HG02884 (cell line): Measurements from ENCODE around the gene HNRNPR.
"Not testable (repeated sequence)": the region's sequence is repeated elsewhere in the genome, so short reads cannot be mapped to it uniquely, and the experiment has no call there.

Source experiments
- ATAC-seq: cut with Tn5 transposase; IDR thresholded peaks from one replicate; pipeline ENCODE4 v1.9.1; 2021; ENCODE audit warnings: mild to moderate bottlenecking, moderate library complexity; ENCODE audit not compliant: unreplicated experiment

HNRNPR gene

GRCh38 chr1:23344111-23344986 is at the start of gene HNRNPR:
Gene HNRNPR, minus strand, starts transcription at chr1:23344284. Its CDS starts 3,276 bp downstream, at chr1:23341008.
- peak; percentile 90 for ATAC-seq

GRCh38 chr1:23393706-23394105 is 49.6 kb upstream of the HNRNPR start:
- ATAC-seq = no peak

GRCh38 chr1:23392125-23392855 is 48.2 kb upstream of the HNRNPR start:
- no peak for ATAC-seq

GRCh38 chr1:23389837-23390321 is 45.8 kb upstream of the HNRNPR start:
- ATAC-seq = no peak

DNA sequence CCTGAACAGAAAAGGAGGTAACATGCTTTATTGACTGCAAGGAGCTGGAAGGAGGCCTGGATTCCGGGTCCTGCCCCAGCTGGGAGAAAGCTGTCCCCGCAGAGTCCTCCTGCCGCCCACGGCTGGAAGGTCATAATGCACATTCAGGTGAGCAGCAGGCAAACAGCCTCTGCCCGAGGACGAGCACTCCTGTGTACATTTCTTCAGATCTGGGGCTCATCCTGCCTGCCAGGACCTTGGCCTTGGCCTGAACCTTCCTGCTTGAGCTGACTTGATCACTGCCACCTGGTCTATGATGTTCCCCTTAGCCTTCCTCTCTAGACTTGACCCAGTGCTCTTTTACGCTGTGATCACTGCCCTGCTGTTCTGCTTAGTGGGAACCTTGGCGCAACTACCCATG is 43.4 kb upstream of the HNRNPR start:
- no peak for ATAC-seq

DNA sequence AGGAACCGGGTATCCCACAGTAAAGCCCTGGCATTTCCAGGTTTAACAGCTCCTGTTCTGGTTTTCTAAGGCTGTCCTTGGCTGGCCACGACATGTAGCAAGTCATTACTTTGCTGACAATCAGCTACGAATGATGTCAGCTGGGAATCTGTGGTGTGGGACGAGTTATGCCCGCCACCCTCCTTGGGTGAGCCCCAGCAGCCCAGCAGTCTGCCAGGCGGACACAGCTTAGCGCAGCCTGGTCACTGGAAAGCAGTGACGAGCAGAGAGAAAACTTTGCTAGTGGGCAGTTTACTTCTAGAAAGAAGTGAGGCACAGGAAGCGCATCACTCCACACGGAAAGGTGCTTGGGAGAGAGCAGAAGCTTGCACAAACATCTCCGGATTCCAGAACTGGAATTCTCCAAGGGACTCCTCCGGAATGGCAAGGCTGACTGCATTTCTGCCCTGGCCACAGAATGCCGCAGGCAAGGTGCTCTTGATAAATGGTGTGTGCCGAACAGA is 41.1 kb upstream of the HNRNPR start:
- no peak for ATAC-seq

- no peak for ATAC-seq
These were observed 40.4 kb upstream of the HNRNPR start for GRCh38 chr1:23384312-23385058.

DNA sequence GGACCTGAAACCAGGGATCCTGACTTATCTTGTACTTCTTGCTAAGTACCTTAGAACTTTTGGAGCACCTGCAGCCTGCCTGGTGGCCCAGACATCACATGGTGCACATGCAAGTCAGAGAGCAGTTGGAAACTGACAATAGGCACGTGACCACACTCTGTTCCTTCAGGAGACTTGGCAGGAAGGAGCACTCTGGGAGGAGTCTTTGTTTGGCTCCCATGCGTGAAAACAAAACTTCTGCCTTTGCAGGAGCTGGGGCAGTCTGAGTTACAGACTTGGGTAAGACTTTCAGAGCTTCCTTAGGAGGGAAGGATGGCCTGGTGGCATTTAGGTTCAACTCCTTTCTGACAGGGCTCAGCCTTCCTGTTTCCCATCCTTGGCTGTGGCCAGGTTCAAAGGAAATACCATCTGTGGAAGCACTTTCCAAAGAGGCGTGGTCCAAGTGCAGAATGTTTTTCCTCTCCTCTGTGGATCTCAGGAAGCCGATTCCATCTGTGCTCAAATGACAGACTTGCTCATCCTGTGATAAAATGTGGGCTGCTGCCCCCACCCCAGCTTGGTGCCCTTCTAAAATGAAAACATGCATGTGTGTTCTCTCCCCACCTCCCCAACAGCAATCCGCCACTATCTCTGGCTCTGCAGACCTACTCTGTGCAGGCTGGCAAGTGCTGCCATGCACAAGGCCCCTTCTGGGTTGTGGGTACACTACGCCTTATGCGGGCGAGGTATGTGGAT is 39.7 kb upstream of the HNRNPR start:
- ATAC-seq = no peak

GRCh38 chr1:23381233-23381885 is 37.3 kb upstream of the HNRNPR start:
- no peak for ATAC-seq

DNA sequence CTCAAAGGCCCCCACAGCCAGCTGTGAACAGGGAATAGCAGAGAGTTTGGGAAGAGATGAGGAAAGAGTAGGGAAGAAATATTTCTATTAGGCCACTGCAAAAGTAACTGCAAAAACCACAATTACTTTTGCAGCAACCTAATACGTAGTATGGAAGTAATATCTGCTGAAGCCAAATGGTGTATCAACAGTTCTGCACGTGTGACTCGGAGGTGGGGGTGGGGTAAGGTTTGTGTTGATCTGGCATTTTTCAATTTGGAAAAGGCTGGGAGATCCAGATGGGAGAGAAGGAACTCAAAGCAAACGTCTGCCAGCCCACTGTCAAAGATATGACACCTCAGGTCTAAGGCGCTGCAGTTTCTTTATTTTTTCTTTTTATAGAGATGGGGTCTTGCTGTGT is 36.6 kb upstream of the HNRNPR start:
- ATAC-seq = no peak

- not testable (repeated sequence) for ATAC-seq
These were observed 36.2 kb upstream of the HNRNPR start for GRCh38 chr1:23380236-23380635.

DNA sequence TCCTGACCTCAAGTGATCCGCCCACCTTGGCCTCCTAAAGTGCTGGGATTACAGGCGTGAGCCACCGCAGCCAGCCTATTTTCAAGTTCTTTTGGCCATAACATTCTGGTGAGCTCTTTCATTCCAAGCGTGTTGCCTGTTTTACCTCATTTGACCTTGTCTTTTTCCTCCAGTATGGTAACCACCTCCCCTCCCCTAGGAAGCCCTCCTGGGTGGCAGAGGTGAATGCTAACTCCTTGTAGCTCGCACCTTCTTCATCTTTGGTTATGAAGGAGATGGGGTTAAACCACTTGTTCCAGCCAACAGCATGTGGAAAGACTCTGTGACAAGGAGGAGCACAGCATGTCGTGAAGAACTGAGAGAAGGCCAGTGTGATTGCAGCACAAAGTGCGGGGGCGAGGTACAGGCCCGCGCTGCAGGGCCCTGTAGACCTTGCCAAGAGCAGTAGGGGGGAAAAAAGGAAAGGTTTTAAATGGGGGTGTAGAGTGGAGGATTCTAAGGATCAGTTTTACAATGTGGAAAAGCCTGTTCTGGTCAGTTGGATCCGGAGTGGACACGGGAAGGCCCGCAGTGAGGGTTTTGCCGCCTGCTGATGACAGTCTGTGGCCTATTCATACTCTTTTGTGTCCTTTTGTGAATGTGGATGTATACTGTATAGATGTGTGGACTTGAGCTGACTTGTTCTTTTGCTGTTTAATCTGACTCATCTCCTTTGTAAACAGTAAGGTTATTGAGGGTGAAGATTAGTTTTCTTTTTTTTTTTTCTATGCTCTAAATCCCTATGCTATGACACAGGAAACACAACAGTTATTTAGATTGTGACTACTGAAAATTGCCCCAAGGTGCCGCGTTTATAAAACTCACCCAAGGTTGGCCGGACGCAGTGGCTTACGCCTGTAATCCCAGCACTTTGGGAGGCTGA is 33.1 kb upstream of the HNRNPR start:
- no peak for ATAC-seq

DNA sequence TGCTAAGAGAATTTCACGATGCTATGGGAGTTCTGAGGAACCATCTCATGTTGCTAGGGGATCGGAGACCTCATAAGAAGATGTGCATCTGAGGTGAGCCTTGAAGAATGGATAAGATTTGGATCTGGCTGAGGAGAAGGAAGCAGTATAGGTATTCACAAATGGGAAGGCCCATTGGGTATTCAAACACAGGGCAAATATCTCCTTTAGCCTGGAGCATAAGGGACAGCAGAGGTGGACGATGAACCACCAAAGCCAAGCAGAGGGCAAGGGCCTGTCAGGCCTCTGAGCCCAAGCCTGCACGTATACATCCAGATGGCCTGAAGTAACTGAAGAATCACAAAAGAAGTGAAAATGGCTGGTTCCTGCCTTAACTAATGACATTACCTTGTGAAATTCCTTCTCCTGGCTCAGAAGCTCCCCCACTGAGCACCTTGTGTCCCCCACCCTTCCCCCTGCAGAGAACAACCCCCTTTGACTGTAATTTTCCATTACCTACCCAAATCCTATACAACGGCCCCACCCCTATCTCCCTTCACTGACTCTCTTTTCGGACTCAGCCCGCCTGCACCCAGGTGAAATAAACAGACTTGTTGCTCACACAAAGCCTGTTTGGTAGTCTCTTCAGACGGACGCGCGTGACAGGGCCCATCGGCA is 30.1 kb upstream of the HNRNPR start:
- ATAC-seq = not testable (repeated sequence)

- no peak for ATAC-seq
These were observed 28.1 kb upstream of the HNRNPR start for GRCh38 chr1:23371987-23372880.

DNA sequence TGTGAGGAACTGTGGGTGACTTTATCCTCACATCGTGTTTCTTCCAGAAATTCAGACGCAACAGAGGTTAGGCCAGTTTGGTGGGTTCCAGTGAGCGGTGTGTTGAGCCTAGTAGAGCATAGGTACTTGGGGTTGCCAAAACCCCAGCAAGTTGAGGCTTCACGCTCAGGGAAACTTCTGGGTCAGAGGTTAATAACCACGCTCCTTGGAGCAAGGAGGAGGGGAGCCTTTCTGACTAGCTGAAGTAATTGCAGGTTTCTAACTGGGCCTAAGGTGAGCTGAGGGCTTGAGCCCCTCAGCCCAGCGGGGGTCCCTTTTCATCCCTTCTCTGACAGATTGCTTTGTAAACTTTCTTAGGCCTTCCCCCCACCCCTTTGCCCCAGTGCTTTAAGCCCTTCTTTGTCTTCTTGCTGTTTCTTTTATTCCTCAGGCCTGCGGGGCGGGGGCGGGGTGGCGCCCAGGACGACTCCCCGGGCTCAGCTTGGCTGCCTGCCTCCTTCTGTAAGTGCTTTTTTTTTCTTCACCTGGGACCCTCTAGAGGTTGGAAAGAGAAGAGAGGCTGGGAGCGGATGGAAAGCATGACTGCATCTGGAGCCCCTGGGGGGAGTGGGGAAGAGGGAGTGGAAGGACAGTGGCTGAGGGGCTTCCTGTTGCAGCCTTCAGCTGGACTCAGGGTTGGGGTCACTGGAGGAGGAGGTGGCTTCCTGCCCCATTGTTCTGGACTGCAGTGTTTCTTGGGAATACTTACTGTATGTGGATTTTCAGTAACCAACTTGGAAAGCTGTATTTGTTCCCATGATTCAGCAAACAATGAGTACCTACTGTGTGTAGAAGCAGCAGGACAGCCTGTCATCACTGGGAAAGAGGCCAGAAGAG is 26.9 kb upstream of the HNRNPR start:
- no peak for ATAC-seq

DNA sequence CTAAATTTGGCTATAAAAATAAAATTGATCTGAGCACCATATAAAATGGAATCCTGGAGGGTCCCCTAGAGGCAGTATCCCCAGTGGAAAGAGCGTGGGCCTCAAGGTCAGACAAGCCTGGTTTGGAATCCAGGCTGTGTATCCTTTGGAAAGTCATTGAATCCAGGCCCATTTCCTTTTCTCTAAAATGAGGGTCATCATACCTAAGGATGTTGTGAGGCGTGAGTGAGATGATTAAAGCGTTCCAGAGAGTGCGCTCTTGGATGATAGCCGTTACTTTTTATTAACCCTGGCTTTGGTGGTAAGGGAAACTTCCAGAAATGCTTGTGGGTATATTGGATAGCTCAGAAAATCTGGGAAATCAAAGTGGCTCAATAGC is 26.2 kb upstream of the HNRNPR start:
- ATAC-seq = no peak
